SK-N-MC (cell line): ENCODE data around the gene PRDM16.

ENCODE experiments used
- DNase-seq: peaks from one replicate; pipeline ENCODE4 v3.0.0-alpha.2; 2011; ENCODE audit warnings: low read depth, low spot score
- H3K27ac ChIP-seq: fragments of 200-600 bp; sonication (generic); 2 replicates; pipeline ENCODE4 v1.5.1; 2016; ENCODE audit warnings: mixed run types
- H3K36me3 ChIP-seq: fragments of 200-600 bp; sonication (generic); 2 replicates; pipeline ENCODE4 v1.6.1; 2017; ENCODE audit warnings: antibody characterized with exemption, low read length, mixed read lengths; ENCODE audit not compliant: insufficient read depth
- H3K4me3 ChIP-seq: fragments of 200-600 bp; sonication (generic); 2 replicates; pipeline ENCODE4 v1.5.1; 2016
- H3K9ac ChIP-seq: fragments of 200-600 bp; sonication (generic); 2 replicates; pipeline ENCODE4 v1.8.0; 2017; ENCODE audit warnings: mixed run types, mixed read lengths; ENCODE audit not compliant: insufficient read length
- H3K9me3 ChIP-seq: fragments of 200-600 bp; sonication (generic); 2 replicates; pipeline ENCODE4 v1.6.1; 2017; ENCODE audit warnings: low read depth, mild to moderate bottlenecking, antibody characterized with exemption, low read length, moderate library complexity, mixed read lengths
- EZH2 ChIP-seq: fragments of 200-600 bp; sonication (generic); IDR thresholded peaks from one replicate; pipeline ENCODE4 v1.6.1; 2017; ENCODE audit warnings: antibody characterized with exemption
- FOXP2 ChIP-seq: optimal IDR thresholded peaks from 2 replicates; pipeline ENCODE3; 2011; ENCODE audit warnings: mild to moderate bottlenecking, moderate library complexity; ENCODE audit not compliant: insufficient read depth; ENCODE audit errors: extremely low read length, control extremely low read depth
- POLR2AphosphoS5 ChIP-seq: IDR thresholded peaks from 2 replicates; pipeline ENCODE4 v1.6.1; 2012; ENCODE audit warnings: mild to moderate bottlenecking, low read depth, low read length, borderline replicate concordance

Gene PRDM16

DNA sequence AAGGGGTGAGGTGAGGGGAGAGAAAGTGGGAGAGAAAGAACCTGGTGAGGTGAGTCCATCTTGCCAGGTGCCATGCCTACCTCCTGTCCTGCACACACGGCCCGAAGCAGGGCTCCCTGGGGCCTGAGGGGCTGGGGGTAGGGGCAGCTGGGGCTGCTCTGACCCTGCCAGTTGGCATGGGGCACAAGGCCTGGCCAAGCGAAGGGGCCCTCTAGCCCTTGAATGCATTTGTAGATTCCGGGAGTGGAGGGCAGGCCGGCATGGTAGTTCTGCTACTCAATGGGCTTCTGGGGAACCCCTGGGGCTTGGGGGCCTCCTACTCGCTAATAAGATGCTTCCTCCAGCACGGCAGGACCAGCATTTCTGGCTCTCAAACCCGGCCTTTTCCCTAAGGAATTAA lies 3.6 kb upstream of the PRDM16 start:
- Histone ChIP-seq H3K27ac (no peak overlapping the region), H3K36me3 (no peaks in the 10 kb centered on the region), H3K9me3 (no peaks in the 10 kb centered on the region), H3K9ac (no peak overlapping the region), H3K4me3 (no peak overlapping the region)
- TF ChIP-seq EZH2, result no peak
- TF ChIP-seq POLR2AphosphoS5, result no peak
- no peak for TF ChIP-seq FOXP2
- no peak for DNase-seq

DNA sequence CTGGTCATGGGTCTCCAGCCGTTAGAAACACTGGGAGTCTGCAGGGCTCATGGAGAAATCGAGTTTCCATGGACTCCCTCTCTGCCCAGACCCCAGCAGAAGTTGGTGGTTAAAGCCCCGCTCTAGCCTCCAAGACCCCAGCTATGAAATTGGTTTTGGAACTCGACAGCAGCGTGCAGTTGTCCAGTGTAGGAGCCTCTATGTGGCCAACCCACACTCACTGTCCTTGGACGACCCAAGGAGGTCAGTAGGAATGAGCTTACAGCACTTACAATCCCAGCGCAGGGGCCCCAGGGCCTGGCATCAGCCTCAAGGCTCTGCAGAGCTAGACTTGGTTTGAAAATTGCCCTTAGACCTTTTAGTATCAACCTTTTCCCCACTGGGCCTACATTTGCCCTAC lies 3.2 kb upstream of the PRDM16 start:
- DNase-seq, result no peak
- no peak overlapping the region for H3K9ac ChIP-seq
- H3K27ac ChIP-seq, result no peak overlapping the region
- no peaks in the 10 kb centered on the region for H3K36me3 ChIP-seq
- no peaks in the 10 kb centered on the region for H3K9me3 ChIP-seq
- H3K4me3 ChIP-seq, result no peak overlapping the region
- TF ChIP-seq FOXP2, result no peak
- no peak for TF ChIP-seq POLR2AphosphoS5
- TF ChIP-seq EZH2, result no peak

DNA sequence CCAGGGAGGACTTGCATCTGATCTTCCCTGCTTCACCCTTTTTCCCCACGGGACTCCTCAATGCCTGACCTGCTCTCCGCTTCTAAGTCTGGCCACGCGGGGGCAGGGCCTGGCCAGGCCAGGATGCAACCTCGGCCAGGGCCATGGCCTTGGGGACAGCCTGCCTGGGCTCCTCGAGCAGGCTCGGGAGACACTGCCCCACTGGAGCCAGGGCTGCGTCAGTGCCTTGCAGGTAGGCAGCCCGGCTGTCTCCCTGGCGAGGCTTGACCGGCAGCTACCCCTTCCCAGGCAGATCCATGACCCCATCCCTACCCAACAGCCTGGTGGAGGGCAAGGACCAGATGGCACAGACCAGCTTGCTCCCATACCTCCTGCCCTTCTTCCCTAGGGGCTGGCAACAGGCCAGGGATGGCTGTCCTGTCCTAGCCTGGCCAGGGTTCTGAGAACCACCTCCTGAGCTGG lies 2.7 kb upstream of the PRDM16 start:
- DNase-seq, result no peak

DNA sequence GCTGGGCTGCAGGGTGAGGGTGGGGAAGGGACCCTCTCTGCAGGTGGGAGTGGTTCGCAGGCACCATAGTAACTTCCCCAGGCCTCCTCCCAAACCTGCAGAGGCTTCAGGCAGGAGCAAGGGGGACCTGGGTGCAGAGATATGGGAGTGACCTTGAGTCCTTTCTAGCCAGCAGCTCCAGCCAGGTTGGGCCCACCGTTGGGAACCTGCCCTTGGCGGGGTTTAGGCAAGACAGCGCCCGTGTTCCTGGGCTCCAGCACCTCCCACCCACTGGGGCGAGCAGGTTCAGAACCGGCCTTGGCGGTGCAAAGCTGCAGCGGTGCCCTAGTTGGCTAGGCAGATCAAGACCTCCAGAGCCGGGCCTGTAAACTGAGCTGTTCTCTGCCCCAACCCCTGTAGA lies 2.2 kb upstream of the PRDM16 start:
- no peak for DNase-seq
- H3K4me3 ChIP-seq, result no peak overlapping the region
- no peak overlapping the region for H3K27ac ChIP-seq
- H3K9ac ChIP-seq, result no peak overlapping the region
- no peak for TF ChIP-seq EZH2
- no peak for TF ChIP-seq POLR2AphosphoS5
- TF ChIP-seq FOXP2, result no peak
- no peaks in the 10 kb centered on the region for H3K36me3 ChIP-seq
- no peaks in the 10 kb centered on the region for H3K9me3 ChIP-seq

More for the DNA sequence above, 2.7 kb upstream of the PRDM16 start:
- no peak for TF ChIP-seq POLR2AphosphoS5
- TF ChIP-seq FOXP2, result no peak
- TF ChIP-seq EZH2, result no peak
- Histone ChIP-seq H3K9me3 (no peaks in the 10 kb centered on the region), H3K27ac (no peak overlapping the region), H3K4me3 (no peak overlapping the region), H3K9ac (no peak overlapping the region), H3K36me3 (no peaks in the 10 kb centered on the region)

DNA sequence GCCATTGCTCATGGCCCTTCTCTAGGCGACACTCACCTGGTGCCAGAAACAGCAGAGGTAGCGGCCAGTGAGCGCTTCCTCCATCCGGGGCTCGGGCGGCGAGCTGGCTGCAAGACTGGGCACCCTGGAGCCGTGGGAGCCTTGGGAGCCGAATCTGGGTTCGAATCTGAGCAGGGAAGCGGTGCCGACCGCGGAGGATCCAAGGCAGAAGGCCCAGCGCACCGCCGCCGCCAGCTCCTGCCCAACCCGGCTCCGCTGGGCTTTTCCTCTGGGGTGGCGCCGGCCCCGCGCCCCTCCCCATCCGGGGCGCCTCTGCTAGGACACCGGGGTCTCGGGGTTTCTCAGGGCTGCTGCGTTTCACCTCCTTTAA lies 1.7 kb upstream of the PRDM16 start:
- H3K27ac ChIP-seq, result no peak overlapping the region
- no peak for TF ChIP-seq FOXP2
- TF ChIP-seq EZH2, result no peak
- TF ChIP-seq POLR2AphosphoS5, result no peak
- no peaks in the 10 kb centered on the region for H3K9me3 ChIP-seq
- no peaks in the 10 kb centered on the region for H3K36me3 ChIP-seq
- no peak overlapping the region for H3K4me3 ChIP-seq
- no peak for DNase-seq
- no peak overlapping the region for H3K9ac ChIP-seq

DNA sequence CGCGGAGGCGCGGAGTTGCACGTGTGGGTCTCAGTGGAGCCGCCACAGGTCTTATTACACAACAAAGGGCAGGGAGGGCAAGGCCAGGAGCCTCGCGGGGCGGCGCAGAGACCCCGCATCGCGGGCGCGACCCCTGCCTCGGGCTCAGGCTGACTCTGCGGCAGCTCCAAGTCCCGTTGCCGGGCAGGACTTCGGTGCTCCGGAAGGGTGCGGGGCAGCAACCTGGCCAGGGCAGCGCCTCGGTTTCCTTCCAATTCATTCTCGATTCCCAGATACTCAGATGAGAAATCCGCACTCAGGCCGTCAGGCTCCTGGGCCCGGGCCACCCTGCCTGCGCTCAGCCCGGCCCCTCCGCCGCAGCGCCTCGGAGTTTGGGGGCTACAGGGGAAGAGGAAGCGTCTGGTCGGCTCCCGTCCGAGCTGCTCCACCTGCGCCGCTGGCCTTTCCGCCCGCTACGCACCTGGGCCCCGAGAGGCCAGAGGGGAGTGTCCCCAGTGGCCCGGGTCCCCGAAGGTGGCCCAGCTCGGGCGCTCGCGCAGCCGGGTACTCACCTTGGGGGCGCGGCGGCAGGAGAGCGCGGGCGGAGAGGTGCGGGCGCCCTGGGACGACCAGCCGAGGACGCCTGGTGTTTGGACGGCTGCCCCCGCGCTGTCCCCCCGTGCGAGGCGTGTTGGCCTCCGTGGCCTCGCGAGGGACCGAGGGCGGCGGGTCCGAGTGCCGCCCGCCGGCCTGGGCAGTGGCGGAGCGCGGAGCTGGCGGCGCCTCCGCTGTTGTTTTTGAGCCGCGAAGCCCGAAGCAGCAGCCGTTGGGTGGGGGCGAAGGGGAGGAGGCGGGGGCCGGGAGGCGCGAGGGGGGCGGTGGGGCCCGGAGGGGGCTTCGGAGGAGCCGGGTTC lies 1.1 kb upstream of the PRDM16 start:
- Histone ChIP-seq H3K9ac (no peak overlapping the region), H3K9me3 (no peaks in the 10 kb centered on the region), H3K4me3 (no peak overlapping the region), H3K27ac (no peak overlapping the region), H3K36me3 (no peaks in the 10 kb centered on the region)
- no peak for TF ChIP-seq POLR2AphosphoS5
- no peak for TF ChIP-seq FOXP2
- no peak for TF ChIP-seq EZH2
- no peak for DNase-seq

DNA sequence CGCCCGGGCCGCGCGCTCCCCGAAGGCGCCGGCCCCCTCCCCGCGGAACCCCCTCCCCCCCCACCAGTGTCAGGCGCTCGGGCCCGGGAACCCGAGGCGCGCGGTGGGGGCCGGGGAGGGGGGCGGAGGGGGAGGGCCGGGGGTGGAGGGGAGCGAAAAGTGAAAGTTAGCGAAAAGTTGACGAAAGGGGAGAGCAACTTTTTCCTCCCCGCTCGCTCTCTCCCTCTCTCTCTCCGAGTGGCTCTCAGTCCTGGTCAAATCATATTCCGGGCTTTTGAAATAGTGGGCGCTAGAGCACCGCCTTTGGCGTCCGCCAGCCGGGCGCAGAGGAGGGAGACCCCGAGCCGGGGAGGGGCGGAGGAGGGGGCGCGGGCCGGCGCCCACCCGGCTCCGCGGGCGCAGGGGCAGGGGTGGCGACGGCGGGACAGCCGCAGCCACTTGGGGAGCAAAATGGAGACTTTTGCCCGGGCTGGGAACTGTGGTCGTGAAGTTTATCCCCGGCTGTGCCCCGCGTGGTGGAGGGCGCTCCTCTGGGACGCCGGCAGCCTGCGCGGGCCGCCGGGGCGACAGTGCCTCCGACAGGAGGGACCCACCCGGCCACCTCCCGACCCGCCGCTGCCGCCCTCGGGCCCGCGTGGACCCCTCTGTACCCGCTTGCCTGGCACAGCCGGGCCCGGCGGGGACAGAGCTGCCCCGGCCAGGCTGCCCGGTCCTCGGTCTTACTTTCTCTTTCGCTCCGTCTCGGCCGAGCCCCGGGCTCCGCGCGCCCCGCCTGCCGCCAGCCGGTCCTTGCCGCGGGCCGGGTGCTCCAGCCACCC lies 697 bp downstream of the PRDM16 start:
- TF ChIP-seq EZH2 (no peak), FOXP2 (no peak), POLR2AphosphoS5 (no peak)
- Histone ChIP-seq H3K9ac (no peak overlapping the region), H3K4me3 (no peak overlapping the region), H3K9me3 (no peaks in the 10 kb centered on the region), H3K36me3 (no peaks in the 10 kb centered on the region), H3K27ac (no peak overlapping the region)
- DNase-seq, result no peak

DNA sequence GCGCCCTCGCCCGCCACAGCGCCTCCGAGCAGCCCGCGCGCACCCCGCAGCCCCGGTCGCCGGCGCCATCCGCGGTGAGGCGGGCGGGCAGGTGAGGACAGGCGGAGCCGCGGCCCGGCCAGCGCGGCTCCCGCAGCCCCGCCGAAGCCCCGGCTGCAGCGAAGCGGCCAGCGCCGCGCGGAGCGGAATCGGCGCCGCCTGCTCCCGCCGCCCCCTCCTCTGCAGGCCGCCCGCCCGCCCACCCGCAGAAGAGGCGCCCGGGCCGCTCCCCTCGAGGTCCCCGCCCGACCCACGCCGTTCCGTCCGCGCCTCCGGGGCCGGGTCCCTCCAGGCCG lies 1.3 kb downstream of the PRDM16 start:
- H3K27ac ChIP-seq, result no peak overlapping the region
- H3K9ac ChIP-seq, result no peak overlapping the region
- H3K4me3 ChIP-seq, result no peak overlapping the region
- H3K9me3 ChIP-seq, result no peaks in the 10 kb centered on the region
- no peaks in the 10 kb centered on the region for H3K36me3 ChIP-seq
- TF ChIP-seq FOXP2 (no peak), EZH2 (no peak), POLR2AphosphoS5 (no peak)
- DNase-seq, result no peak
